ENCODE data around the gene PLCL1.

- TF ChIP-seq, protein P1, sequence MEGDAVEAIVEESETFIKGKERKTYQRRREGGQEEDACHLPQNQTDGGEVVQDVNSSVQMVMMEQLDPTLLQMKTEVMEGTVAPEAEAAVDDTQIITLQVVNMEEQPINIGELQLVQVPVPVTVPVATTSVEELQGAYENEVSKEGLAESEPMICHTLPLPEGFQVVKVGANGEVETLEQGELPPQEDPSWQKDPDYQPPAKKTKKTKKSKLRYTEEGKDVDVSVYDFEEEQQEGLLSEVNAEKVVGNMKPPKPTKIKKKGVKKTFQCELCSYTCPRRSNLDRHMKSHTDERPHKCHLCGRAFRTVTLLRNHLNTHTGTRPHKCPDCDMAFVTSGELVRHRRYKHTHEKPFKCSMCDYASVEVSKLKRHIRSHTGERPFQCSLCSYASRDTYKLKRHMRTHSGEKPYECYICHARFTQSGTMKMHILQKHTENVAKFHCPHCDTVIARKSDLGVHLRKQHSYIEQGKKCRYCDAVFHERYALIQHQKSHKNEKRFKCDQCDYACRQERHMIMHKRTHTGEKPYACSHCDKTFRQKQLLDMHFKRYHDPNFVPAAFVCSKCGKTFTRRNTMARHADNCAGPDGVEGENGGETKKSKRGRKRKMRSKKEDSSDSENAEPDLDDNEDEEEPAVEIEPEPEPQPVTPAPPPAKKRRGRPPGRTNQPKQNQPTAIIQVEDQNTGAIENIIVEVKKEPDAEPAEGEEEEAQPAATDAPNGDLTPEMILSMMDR (IDR thresholded peaks at IDR 0.05) = no peak
- TF ChIP-seq POLR2A (IDR thresholded peaks at IDR 0.05) = no peak
These were observed 35.5 kb downstream of the PLCL1 start for GRCh38 chr2:197839856-197840255.
